ENCODE measurements around the gene KIF18B.
A peak's percentile ranks its signal among the peaks of the same experiment; 100 is the strongest.

- TF ChIP-seq CTCF (conservative IDR thresholded peaks at IDR 0.05 in 1 of 2, IDR thresholded peaks at IDR 0.05 in 1 of 2; ENCODE audit: low read depth in 1 of 2, low read length in 2 of 2), result no peak
- peak; percentile 33 for TF ChIP-seq EZH2 (IDR thresholded peaks at IDR 0.05; ENCODE audit: low read length, missing control alignments)
Measured at GRCh38 chr17:44959821-44960531, 12.4 kb upstream of the KIF18B start.

Measured in fibroblast of lung (primary cell).